GM21576 (cell line): ENCODE data around the gene LRRFIP2.
"Not testable (repeated sequence)": the region's sequence is repeated elsewhere in the genome, so short reads cannot be mapped to it uniquely, and the experiment has no call there.

Experiments
- ATAC-seq: cut with Tn5 transposase; IDR thresholded peaks from one replicate; pipeline ENCODE4 v1.9.1; 2021; ENCODE audit warnings: mild to moderate bottlenecking, moderate library complexity; ENCODE audit not compliant: unreplicated experiment

LRRFIP2 gene

GRCh38 chr3:37071921-37072320, 102.5 kb downstream of the LRRFIP2 start:
- no peak for ATAC-seq

GRCh38 chr3:37068031-37068430, 106.4 kb downstream of the LRRFIP2 start:
- no peak for ATAC-seq

GRCh38 chr3:37067577-37067976, 106.8 kb downstream of the LRRFIP2 start:
- no peak for ATAC-seq

GRCh38 chr3:37064747-37065146, 109.6 kb downstream of the LRRFIP2 start:
- ATAC-seq, result no peak

- no peak for ATAC-seq
Observed at GRCh38 chr3:37058117-37058516, 116.3 kb downstream of the LRRFIP2 start.

GRCh38 chr3:37056826-37057225, 117.6 kb downstream of the LRRFIP2 start:
- ATAC-seq, result no peak

GRCh38 chr3:37055077-37055476, 119.3 kb downstream of the LRRFIP2 start:
- ATAC-seq, result not testable (repeated sequence)

GRCh38 chr3:37054370-37054769, 120.0 kb downstream of the LRRFIP2 start:
- peak; percentile 88 for ATAC-seq

GRCh38 chr3:37053753-37054152, 120.6 kb downstream of the LRRFIP2 start:
- ATAC-seq, result no peak

GRCh38 chr3:37053337-37053736, 121.0 kb downstream of the LRRFIP2 start:
- no peak for ATAC-seq

GRCh38 chr3:37052860-37053259, 121.5 kb downstream of the LRRFIP2 start:
- ATAC-seq, result no peak

GRCh38 chr3:37050282-37050681, 124.1 kb downstream of the LRRFIP2 start:
- ATAC-seq, result no peak

GRCh38 chr3:37042712-37043111, 131.7 kb downstream of the LRRFIP2 start:
- not testable (repeated sequence) for ATAC-seq

GRCh38 chr3:37041546-37042195, 132.7 kb downstream of the LRRFIP2 start:
- no peak for ATAC-seq

- no peak for ATAC-seq
Observed at GRCh38 chr3:37040231-37040630, 134.2 kb downstream of the LRRFIP2 start.

GRCh38 chr3:37039161-37039846, 135.1 kb downstream of the LRRFIP2 start:
- no peak for ATAC-seq

- no peak for ATAC-seq
Observed at GRCh38 chr3:37037352-37037751, 137.0 kb downstream of the LRRFIP2 start.

- no peak for ATAC-seq
Observed at GRCh38 chr3:37032961-37033360, 141.4 kb downstream of the LRRFIP2 start.

- ATAC-seq, result no peak
Observed at GRCh38 chr3:37031096-37031682, 143.2 kb downstream of the LRRFIP2 start.

GRCh38 chr3:37030588-37030987, 143.8 kb downstream of the LRRFIP2 start:
- ATAC-seq, result no peak

GRCh38 chr3:37029516-37030163, 144.7 kb downstream of the LRRFIP2 start:
- no peak for ATAC-seq

- ATAC-seq, result no peak
Observed at GRCh38 chr3:37029111-37029510, 145.3 kb downstream of the LRRFIP2 start.
